Measurements from ENCODE around the gene COL25A1. TPM values are rescaled to one million over a fixed set of nuclear protein-coding genes. Genes with fewer than 3 reads are reported as not detected.

Gene COL25A1
- total and polyA plus RNA-seq, 2 donors (not counting 3 experiments of a cell fraction or from before 2014, with no cell fraction given), result 0.21 to 3.5 TPM

DNA sequence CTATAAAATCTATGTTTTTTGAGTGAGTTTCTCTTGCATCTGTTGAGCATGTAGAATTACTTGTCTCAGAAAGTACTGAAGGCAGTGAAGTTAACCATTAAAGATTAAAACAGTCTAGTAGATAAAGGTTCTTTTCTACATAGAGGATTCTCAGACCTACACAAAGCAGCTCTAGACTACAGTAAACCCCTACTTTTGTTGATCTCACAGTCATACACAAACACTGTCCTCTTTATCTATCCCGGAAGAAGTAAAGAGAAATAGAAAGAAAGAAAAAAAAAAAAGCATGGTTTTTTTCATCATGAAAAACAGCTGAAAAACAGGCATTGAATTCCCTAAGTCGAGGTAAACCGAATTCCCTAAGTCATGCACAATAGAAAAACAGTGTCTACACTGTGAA, 58.6 kb downstream of the COL25A1 start:
- dilution Hi-C loops (cut with MboI; ENCODE audit: extremely low pct_ligation_motif_present, low sequenced_read_pairs) (no loop called here), intact Hi-C loops (cut with micrococcal nuclease) (no loop called here)
- no peak overlapping the region for H3K4me2 ChIP-seq (ENCODE audit: insufficient read depth, low read length)
- H3K27ac ChIP-seq (ENCODE audit: insufficient read depth, low read depth, low read length), result no peak overlapping the region
- H3K9me3 ChIP-seq (replicated peaks; ENCODE audit: control insufficient read depth, insufficient read depth, low read length), result no peaks in the 10 kb centered on the region
- BruUV-seq (replicated peaks), result no TSS peak
- H3K27me3 ChIP-seq (ENCODE audit: control insufficient read depth in 2 of 2, insufficient read depth in 2 of 2, low read length in 2 of 2), result no peaks in the 10 kb centered on the region
- ChIA-PET CTCF (no interaction called here), POLR2A (no interaction called here)
- no peak overlapping the region for H3K9ac ChIP-seq (replicated peaks; ENCODE audit: extremely low read depth, insufficient read depth, low read length)
- H2AFZ ChIP-seq (ENCODE audit: low read depth, low read length), result no peak overlapping the region
- H3K4me1 ChIP-seq (ENCODE audit: control insufficient read depth, extremely low read depth, insufficient read depth, low read length), result no peaks in the 10 kb centered on the region
- no peak for FAIRE-seq
- no peak for TF ChIP-seq MYC (IDR thresholded peaks at IDR 0.05; ENCODE audit: low read depth, low read length)
- TF ChIP-seq, protein P1, sequence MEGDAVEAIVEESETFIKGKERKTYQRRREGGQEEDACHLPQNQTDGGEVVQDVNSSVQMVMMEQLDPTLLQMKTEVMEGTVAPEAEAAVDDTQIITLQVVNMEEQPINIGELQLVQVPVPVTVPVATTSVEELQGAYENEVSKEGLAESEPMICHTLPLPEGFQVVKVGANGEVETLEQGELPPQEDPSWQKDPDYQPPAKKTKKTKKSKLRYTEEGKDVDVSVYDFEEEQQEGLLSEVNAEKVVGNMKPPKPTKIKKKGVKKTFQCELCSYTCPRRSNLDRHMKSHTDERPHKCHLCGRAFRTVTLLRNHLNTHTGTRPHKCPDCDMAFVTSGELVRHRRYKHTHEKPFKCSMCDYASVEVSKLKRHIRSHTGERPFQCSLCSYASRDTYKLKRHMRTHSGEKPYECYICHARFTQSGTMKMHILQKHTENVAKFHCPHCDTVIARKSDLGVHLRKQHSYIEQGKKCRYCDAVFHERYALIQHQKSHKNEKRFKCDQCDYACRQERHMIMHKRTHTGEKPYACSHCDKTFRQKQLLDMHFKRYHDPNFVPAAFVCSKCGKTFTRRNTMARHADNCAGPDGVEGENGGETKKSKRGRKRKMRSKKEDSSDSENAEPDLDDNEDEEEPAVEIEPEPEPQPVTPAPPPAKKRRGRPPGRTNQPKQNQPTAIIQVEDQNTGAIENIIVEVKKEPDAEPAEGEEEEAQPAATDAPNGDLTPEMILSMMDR (IDR thresholded peaks at IDR 0.05; ENCODE audit: extremely low read depth in 1 of 2, insufficient read depth in 1 of 2, low read depth in 1 of 2, low read length in 2 of 2), result no peak
- TF ChIP-seq POLR2AphosphoS5 (IDR thresholded peaks at IDR 0.05; ENCODE audit: insufficient read depth, low read depth, low read length), result no peak
- TF ChIP-seq JUN (IDR thresholded peaks at IDR 0.05; ENCODE audit: borderline replicate concordance, insufficient read depth, insufficient read length, low read depth), result no peak
- no peak for TF ChIP-seq FOS (IDR thresholded peaks at IDR 0.05; ENCODE audit: borderline replicate concordance, insufficient read depth, low read length)
- no peak for TF ChIP-seq GATA2 (IDR thresholded peaks at IDR 0.05; ENCODE audit: insufficient read depth, insufficient read length, low read depth, low read length)
- TF ChIP-seq MAX (IDR thresholded peaks at IDR 0.05; ENCODE audit: insufficient read depth, insufficient read length), result no peak
- TF ChIP-seq POLR2A (IDR thresholded peaks at IDR 0.05; ENCODE audit: low read depth, low read length), result no peak
- TF ChIP-seq EZH2 (IDR thresholded peaks at IDR 0.05; ENCODE audit: borderline replicate concordance, low read depth, low read length, severe bottlenecking), result no peak
- no peak overlapping the region for H3K4me3 ChIP-seq (replicated peaks in 1 of 3; ENCODE audit: insufficient read depth in 1 of 3, low read depth in 1 of 3, low read length in 3 of 3)
- no peaks in the 10 kb centered on the region for H3K79me2 ChIP-seq (ENCODE audit: control insufficient read depth, insufficient read depth, low read length)
- no peak for DNase-seq (ENCODE audit: low read depth, low spot score)
- H4K20me1 ChIP-seq (replicated peaks; ENCODE audit: control insufficient read depth, extremely low read depth, insufficient read depth, low read length), result no peaks in the 10 kb centered on the region
- no peaks in the 10 kb centered on the region for H3K36me3 ChIP-seq (ENCODE audit: control insufficient read depth in 2 of 2, extremely low read depth in 1 of 2, insufficient read depth in 2 of 2, low read length in 2 of 2)
- H3K9me1 ChIP-seq (replicated peaks; ENCODE audit: control insufficient read depth, extremely low read depth, insufficient read depth, low read length), result no peaks in the 10 kb centered on the region
